Activated effector memory CD4-positive, alpha-beta T cell treated with anti-CD3 and anti-CD28 coated beads, Interleukin-2, amount 50 U/mL, for 16 hours (primary cell): ENCODE data around the gene CACHD1.
"Not testable (repeated sequence)": the region's sequence is repeated elsewhere in the genome, so short reads cannot be mapped to it uniquely, and the experiment has no call there.

Experiments
- DNase-seq: peaks from one replicate; pipeline ENCODE4 v3.0.0-alpha.2; 2020

The CACHD1 gene

DNA sequence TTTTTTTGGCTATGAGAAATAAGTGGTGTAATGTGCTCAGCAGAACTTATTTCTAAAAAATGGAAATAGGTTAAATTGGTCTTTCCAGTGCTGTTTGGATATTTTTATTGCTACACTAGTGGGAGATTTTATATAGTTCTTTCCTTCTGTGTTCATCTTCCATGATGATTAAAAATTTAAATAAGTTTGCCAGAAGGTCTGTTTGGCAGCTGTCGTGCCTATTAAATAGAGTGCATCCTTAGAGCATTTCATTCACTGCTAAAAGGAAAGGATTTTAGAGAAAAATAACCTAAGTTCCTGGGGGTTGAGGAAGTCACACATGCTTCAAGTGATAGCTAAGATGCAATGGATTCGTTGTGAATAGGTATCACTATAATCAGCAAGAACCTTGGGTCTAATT, 245.3 kb downstream of the CACHD1 start:
- no peak for DNase-seq

DNA sequence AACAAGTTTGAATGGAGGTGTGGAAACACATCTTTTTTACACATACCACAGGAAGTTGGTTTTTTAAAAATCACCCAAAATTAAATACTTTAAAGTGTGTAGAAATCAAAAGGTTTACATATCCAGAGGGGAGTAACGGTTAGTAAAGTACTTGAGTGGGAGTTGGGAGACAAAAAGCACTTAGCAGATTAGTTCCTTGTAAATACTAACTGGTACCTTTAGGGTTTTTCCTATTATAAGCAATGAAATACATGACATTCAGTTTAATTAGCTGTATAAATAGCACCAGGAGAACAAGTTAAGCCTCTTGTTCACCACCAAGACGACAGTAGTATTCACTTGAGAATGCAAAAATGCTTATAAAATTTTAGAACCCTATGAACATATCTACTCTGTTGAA, 251.2 kb downstream of the CACHD1 start:
- no peak for DNase-seq

DNA sequence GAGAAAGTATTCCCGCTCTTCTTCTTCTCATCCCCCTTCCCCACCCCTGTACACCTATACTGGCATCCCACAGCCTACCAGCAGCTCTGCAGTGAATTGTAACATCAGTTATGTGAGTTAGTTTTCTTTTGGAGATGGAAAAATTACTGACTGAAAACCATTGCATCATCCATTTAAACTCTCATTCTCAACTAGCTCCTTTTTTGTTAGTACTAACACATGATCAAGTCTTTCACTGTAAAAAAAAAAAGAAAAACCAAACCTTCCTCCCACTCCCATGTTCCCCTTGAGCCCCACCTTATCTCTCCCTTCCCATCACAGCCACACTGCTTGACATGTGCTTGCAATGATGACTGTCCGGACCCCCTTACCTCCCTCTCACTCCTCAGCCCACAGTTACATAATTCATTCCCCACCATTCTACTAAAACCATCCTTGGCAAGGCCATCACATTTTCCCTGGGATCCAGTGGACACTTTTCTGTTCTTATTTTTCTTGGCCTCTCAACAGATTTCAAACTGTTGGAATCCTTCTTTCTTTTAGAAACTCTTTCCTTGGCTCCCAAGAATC, 251.7 kb downstream of the CACHD1 start:
- no peak for DNase-seq

DNA sequence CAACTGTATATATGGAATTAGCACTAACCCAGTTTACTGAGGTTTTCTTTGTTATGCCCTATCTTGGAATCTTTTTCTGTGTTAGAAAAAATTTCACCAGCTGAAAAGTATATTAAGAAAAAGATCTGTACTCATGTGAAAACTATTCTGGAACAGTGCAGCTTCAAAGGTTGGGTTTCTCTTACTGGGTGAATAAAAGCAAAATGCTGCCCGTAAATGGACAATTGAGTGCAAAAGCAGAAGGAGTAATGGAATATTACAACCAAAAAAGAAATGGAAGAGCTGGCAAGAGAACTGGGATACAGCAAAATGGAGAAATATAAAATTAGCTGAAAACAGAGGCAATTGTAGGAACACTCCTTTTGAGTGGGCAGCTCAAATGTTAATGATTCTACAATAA, 257.9 kb downstream of the CACHD1 start:
- DNase-seq = no peak

DNA sequence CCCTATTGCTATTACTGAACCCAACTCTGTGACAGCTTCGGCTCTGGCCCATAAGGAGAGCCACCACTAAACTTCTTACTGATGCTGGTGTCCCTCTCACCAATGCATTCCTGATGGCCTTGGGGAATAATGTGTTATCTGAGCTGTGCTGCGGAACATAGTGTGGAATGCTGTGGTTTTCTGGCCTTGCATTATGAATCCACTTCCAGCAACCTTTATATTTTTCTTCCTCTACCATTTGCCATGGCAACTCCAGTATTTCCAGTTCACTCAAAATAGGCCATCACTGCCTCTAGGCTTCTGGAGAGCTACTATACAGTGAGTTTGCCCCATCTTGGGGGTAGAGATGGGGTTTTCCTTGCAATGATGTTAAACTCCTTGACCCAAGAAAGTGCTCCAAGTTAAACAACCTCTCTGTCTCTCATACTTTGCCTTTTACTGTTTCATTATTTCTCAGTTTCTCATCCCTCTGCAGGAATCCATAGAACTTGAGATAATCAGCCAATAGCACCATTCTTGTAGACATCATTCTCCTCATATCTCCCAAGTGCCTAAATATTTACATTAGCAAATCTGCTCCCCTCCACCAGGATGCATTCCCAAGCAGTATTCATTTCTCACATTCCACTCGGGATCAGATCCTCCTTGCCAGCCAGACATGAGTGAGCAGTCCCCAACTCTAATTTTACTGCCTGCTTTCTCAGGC, 263.8 kb downstream of the CACHD1 start:
- DNase-seq = no peak

DNA sequence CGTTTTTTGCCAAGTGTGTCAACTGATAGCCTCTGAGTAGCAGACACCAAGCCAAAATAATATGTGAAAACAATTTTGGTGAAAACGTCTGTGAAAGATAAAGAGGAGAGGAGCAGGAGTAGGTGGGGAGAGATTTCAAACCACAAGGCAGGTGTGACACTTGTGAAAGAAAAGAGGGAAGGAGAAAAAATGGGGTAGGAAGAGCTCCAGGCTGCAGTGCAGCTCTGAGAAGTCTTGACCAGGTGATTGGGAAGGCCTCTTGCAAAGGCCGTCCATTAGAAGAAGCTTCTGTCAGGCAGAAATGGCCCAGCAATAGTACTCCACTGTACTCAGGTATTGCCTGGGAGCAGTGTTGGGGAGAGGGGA, 264.3 kb downstream of the CACHD1 start:
- DNase-seq = no peak

DNA sequence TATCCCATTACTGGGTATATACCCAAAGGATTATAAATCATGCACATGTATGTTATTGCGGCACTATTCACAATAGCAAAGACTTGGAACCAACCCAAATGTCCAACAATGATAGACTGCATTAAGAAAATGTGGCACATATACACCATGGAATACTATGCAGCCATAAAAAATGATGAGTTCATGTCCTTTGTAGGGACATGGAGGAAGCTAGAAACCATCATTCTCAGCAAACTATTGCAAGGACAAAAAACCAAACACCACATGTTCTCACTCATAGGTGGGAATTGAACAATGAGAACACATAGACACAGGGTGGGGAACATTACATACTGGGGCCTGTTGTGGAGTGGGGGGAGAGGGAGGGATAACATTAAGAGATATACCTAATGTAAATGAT, 270.8 kb downstream of the CACHD1 start:
- not testable (repeated sequence) for DNase-seq
